GM18499 (cell line): ENCODE measurements around the gene ARL5B.

Source experiments
- ATAC-seq: cut with Tn5 transposase; IDR thresholded peaks from one replicate; pipeline ENCODE4 v1.9.1; 2021; ENCODE audit warnings: moderate number of reproducible peaks; ENCODE audit not compliant: insufficient read depth, unreplicated experiment

ARL5B gene

GRCh38 chr10:18656724-18657123, 2.5 kb upstream of the ARL5B start:
- no peak for ATAC-seq

DNA sequence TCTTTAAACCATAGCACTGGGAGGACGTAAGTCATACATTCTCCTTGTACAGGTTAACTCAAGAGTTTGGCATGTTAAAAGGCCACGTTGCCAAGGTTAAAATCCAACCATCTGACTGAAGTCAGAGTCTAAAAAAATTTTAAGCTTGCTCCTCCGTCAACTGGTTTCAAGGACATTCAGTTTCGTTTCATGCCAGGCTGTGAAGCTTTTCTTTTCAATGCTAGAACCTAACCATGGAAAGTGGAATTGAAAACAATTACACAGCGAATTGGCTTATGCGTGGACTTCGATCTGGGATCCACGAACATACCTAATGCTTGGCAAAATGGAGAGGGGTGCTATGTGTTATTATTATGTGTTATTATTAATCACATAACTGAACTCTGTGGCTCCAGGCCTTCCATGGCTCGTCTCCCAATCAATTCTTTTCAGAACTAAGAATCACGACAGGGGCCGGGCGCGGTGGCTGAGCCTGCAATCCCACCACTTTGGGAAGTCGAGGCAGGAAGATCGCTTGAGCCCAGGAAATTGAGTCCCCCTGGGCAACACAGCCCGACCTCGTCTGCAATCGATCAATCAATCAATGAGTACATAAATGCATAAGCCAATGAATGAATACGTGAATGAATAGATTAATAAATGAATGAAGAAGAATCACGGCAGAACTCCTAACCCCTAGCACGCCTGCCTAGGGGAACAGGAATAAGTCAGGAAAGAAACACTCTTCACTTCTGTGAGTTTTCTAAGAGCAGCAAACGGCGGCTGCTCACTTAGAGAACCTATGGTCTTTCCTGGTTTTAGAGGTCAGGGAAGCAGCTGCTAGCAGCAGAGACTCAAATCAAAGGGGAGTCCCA, 733 bp upstream of the ARL5B start:
- peak; percentile 1 for ATAC-seq

DNA sequence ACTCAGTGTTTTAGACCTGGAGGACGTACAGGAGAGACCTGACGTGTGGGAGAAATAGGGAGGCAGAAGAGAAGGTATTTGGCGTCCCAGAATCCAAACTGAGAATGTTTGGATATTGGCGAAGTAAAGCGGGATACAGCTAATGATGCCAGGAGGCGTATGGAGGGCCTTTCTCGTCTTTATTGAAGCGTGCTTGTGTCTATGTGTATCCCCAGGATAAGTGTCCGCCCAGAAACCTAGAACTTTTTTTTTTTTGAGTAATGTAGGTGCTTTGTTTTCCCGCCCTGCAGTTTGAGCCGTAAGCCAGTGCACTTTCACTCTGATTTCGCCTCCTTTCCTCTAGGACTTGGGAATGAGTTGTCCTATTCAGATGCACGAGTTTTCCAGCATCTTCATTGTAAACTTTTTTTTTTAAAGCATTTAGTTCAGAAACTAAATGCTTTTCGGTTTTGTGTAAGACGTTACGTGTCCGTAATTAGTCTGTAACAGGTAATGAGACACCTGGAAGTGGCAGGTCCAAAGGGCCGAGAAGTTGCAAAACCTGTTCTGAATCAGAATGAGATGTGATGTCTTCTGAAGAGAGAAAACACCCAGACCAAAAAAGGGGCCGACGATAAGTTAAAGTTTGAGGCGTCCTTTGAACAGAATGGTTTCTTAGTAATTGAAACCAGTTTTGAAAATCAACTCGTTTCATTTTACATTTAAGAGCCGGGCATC, 746 bp downstream of the ARL5B start:
- ATAC-seq = peak; percentile 13

DNA sequence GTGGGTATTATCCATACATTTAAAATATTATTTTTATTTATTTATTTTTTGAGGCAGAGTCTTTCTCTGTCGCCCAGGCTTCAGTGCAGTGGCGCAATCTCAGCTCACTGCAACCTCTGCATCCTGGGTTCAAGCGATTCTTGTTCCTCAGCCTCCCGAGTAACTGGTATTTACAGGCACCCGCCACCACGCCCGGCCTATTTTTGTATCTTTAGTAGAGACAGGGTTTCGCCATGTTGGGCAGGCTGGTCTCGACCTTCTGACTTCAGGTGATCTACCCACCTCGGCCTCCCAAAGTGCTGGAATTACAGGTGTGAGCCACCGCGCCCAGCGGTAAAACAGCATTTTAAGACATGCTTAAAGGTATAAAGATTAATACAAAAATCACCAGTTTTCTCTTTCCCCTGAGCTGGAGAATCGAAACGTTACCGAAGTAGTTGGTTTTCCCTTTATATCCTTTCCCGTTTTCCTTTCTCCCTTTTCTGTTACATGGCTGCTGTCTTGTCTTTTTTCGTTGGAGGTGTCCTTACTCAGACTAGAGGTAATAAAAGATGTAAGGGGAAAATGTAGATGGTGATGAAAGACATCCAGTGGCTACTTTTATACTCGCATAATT, 1.7 kb downstream of the ARL5B start:
- no peak for ATAC-seq

- no peak for ATAC-seq
Observed at GRCh38 chr10:18664841-18665478, 5.7 kb downstream of the ARL5B start.

GRCh38 chr10:18665815-18666558, 6.8 kb downstream of the ARL5B start:
- no peak for ATAC-seq

DNA sequence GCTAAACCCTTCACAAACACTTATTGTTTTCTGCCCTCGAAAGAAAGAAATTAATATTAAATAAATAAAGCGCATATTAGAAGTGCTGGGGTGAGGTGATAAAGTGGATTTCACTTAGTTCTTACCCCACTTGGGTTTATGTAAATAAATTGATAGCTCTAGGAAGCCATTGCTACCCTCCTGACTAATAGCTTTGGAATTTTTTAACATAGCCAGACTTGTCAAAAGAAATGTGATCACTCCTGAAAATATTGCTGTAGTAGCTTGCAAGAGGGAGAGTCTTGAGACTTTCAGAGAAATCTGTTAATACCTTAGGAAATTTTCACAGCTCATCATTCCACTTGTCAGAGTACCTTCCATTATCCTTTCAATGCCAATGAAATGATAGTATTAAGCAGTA, 7.6 kb downstream of the ARL5B start:
- ATAC-seq = no peak

- ATAC-seq = no peak
Observed at GRCh38 chr10:18668026-18668425, 8.8 kb downstream of the ARL5B start.

GRCh38 chr10:18675086-18675801, 16.0 kb downstream of the ARL5B start:
- no peak for ATAC-seq

GRCh38 chr10:18680754-18681153, 21.5 kb downstream of the ARL5B start:
- ATAC-seq = no peak

DNA sequence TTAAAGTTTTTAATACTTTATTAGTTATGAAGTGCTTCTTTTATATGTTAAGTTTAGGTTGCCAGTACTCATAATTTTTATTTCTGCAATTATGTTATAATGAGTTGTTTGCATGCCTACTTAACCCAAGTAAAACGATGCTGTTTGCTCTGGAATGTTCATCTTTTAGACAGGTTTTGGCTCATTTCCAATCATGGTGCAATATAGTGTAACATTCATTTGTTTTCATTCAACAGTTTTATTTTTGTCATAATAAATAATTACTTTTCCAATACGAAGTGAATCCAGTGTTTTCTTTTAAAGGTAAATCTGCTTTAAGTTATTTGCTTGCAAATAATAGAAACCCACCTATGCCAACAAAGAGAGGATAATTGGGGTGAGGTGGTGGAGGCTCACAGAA, 22.1 kb downstream of the ARL5B start:
- ATAC-seq = no peak

DNA sequence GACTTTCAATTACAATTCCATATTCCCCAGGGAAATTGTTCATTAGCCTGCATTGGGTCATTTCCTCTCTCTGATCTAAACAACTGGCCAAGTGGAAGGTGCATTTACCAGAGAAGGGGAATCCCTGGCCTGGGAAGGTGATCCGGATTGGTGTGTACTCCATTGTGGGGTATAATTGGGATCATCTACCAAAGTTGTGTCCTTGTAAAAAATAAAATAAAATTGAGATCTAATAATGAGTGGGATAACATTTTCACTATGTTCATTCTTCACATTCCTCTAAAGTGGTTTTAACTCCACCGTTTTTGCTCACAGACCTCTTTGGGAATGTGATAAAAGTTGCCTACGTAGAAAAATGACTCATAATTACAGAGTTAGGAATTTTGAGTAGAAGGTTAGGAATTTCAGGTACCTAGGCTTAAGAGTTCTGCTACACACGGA, 22.8 kb downstream of the ARL5B start:
- ATAC-seq = no peak

DNA sequence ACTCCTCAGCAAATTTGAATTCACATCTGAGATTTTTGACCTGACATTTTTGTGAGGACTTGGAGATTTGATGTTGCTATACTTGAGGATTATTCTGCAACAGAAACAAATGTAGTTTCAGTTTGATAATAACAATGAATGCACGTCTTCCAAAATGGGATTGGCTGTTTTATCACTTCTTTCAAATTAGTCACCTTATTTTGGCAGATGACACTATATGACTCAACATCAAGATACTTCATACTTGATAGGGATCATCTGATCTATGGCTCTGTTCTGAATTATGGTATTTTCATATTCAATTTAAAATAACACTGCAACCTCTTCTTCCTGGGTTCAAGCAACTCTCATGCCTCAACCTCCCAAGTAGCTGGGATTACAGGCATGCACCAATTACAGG, 24.2 kb downstream of the ARL5B start:
- ATAC-seq = no peak

GRCh38 chr10:18684416-18684815, 25.2 kb downstream of the ARL5B start:
- ATAC-seq = no peak

- no peak for ATAC-seq
Observed at GRCh38 chr10:18684953-18685352, 25.7 kb downstream of the ARL5B start.

DNA sequence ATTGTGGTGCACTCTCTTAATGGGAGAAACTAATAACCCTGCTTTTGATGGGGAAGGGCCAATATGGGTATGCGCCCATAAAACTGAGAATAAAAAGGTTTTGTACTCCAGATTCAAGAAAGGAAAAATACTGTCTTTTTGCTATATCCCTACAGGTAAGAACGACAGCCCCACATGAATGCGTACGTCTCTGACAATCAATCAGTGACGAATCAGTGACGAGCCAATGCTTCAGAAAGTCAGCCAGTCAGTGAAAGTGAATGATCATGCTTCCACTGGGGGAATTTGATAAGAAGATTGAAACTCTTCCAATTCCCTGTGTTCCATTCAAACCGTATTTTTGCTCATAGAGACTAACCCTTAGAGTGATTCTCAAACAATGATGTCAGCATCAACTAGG, 26.3 kb downstream of the ARL5B start:
- ATAC-seq = no peak

GRCh38 chr10:18687195-18687594, 28.0 kb downstream of the ARL5B start:
- no peak for ATAC-seq

- no peak for ATAC-seq
Observed at GRCh38 chr10:18687706-18688105, 28.5 kb downstream of the ARL5B start.

- ATAC-seq = no peak
Observed at GRCh38 chr10:18689498-18689897, 30.3 kb downstream of the ARL5B start.
